Adipocyte (in vitro differentiated cells): Measurements from ENCODE around the gene EGFL7.

Source experiments
- DNase-seq: peaks from one replicate; pipeline ENCODE4 v3.0.0-alpha.2; 2015; ENCODE audit warnings: low read depth
- H3K27me3 ChIP-seq: replicated peaks from 2 replicates; pipeline ENCODE4 v1.7.0; 2013; ENCODE audit warnings: mild to moderate bottlenecking, low read length, moderate library complexity; ENCODE audit not compliant: control insufficient read depth, insufficient read depth
- H3K36me3 ChIP-seq: 2 replicates; pipeline ENCODE4 v1.7.0; 2013; ENCODE audit warnings: low read length, mild to moderate bottlenecking, moderate library complexity; ENCODE audit not compliant: control insufficient read depth, insufficient read depth, severe bottlenecking
- H3K4me1 ChIP-seq: 2 replicates; pipeline ENCODE4 v1.7.0; 2013; ENCODE audit warnings: mild to moderate bottlenecking, low read length, moderate library complexity; ENCODE audit not compliant: control insufficient read depth, insufficient read depth
- H3K4me3 ChIP-seq: 2 replicates; pipeline ENCODE4 v1.7.0; 2013; ENCODE audit warnings: mild to moderate bottlenecking, low read length, moderate library complexity
- H3K9ac ChIP-seq: 2 replicates; pipeline ENCODE4 v1.7.0; 2013; ENCODE audit warnings: mild to moderate bottlenecking, low read length, moderate library complexity
- H3K9me3 ChIP-seq: 2 replicates; pipeline ENCODE4 v1.7.0; 2013; ENCODE audit warnings: mild to moderate bottlenecking, low read length, moderate library complexity; ENCODE audit not compliant: control insufficient read depth

Gene EGFL7

DNA sequence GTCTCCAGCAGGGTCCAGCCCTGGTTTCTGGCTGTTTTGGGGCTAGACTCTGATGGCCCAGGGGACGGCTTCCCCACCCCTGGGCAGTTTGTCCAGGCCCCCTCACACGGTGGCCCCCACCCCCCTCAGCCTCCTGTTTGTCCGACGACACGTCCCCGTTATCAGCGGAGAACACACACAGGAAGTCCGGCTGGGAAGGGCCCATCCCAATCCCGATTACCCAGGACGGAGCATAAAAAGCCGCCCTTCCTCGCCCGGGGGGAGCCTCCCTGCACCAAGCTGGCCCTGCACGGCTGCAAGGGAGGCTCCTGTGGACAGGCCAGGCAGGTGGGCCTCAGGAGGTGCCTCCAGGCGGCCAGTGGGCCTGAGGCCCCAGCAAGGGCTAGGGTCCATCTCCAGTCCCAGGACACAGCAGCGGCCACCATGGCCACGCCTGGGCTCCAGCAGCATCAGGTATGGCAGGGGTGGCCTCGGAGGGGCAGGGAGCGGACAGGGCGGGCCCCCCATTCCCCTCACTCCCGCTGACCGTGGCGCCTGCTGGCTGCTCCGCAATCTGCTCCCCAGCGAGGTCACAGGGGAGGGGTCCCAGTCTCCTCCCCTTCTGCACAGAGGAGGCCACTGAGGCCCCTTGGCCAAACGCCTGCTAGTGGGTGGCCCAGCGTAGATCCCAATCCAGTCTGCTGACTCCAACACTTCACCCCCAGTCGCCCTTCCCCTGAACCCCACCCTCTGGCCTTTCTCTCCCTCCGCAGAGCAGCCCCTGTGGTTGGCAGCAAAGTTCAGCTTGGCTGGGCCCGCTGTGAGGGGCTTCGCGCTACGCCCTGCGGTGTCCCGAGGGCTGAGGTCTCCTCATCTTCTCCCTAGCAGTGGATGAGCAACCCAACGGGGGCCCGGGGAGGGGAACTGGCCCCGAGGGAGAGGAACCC lies at the start of gene EGFL7:
Gene EGFL7 (plus strand): TSS at position 261 of the 926 bp plus-strand sequence. CDS start 5,367 bp downstream, outside the sequence.
- no peaks in the 10 kb centered on the region for H3K36me3 ChIP-seq
- H3K27me3 ChIP-seq: peaks cover 23% of the 10 kb centered on the region
- H3K4me1 ChIP-seq: no peaks in the 10 kb centered on the region
- no peak within 1 kb of the TSS for H3K4me3 ChIP-seq
- no peak within 1 kb of the TSS for H3K9ac ChIP-seq
- peaks cover 2% of the 10 kb centered on the region for H3K9me3 ChIP-seq
- DNase-seq: no peak

- Histone ChIP-seq H3K4me1 (no peaks in the 10 kb centered on the region), H3K36me3 (no peaks in the 10 kb centered on the region), H3K9me3 (no peaks in the 10 kb centered on the region), H3K9ac (no peak overlapping the region), H3K4me3 (no peak overlapping the region), H3K27me3 (peaks cover 9% of the 10 kb centered on the region)
- no peak for DNase-seq
Observed at GRCh38 chr9:136613824-136614371, 48.8 kb upstream of the EGFL7 start.

GRCh38 chr9:136614372-136614922 lies 48.3 kb upstream of the EGFL7 start:
- no peaks in the 10 kb centered on the region for H3K9me3 ChIP-seq
- no peak overlapping the region for H3K4me3 ChIP-seq
- no peaks in the 10 kb centered on the region for H3K36me3 ChIP-seq
- peaks cover 10% of the 10 kb centered on the region for H3K27me3 ChIP-seq
- no peaks in the 10 kb centered on the region for H3K4me1 ChIP-seq
- peak; percentile 40 for DNase-seq
- H3K9ac ChIP-seq: no peak overlapping the region

GRCh38 chr9:136614967-136615623 lies 47.6 kb upstream of the EGFL7 start:
- H3K4me3 ChIP-seq: no peak overlapping the region
- H3K4me1 ChIP-seq: no peaks in the 10 kb centered on the region
- no peaks in the 10 kb centered on the region for H3K9me3 ChIP-seq
- H3K9ac ChIP-seq: no peak overlapping the region
- H3K27me3 ChIP-seq: peaks cover 10% of the 10 kb centered on the region
- no peaks in the 10 kb centered on the region for H3K36me3 ChIP-seq
- DNase-seq: no peak

DNA sequence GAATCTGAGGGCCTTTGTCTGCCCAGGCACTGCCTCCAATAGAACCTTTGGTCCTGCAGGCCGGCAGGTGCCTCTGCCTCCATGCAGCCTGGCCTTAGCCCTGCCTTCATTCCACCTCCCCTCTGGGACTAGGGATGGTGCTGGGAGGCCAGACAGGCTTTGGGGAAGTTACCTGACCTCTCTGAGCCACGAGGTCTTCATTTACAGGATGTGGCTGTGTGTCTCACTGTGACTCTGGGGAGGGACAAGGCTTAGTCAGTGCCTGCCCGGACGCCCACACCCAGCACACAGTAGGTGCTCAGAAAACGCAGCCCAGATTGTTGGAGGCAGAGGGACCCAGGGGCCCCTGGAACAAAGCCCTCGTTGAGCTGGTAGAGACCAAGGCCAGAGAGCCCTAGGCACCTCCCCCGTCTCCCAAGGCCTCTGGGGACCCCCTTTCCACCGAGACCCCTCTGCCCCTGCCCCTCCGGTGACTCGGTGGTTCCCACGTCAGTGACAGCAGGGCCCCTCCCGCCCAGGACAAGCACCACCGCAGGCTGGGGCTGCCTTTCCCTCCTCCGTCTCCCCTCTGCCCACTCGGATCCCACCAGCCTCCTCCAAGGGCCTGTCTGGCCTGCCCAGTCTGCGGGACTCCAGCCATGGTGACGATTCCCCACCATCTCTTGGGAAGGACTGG lies 46.9 kb upstream of the EGFL7 start:
- Histone ChIP-seq H3K27me3 (peaks cover 10% of the 10 kb centered on the region), H3K9ac (no peak overlapping the region), H3K4me1 (no peaks in the 10 kb centered on the region), H3K4me3 (no peak overlapping the region), H3K36me3 (no peaks in the 10 kb centered on the region), H3K9me3 (no peaks in the 10 kb centered on the region)
- DNase-seq: no peak

DNA sequence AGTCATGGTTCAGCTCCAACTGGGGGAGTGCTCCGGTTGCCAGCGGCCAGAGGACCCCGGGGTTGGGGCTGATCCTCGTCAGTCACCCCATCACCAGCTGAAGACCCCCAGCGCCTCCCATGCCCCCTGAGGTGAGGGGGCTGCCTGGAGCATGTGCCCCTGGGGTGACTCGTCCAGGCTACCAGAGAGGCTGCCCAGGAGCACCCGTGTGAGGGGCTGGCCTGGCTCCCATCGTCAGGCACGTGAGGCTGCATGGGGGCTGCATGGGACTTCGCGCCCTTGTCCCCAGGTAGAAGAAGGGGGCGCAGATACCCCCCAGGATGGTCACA lies 46.4 kb upstream of the EGFL7 start:
- H3K4me3 ChIP-seq: no peak overlapping the region
- H3K27me3 ChIP-seq: peaks cover 12% of the 10 kb centered on the region
- no peak overlapping the region for H3K9ac ChIP-seq
- DNase-seq: no peak
- no peaks in the 10 kb centered on the region for H3K9me3 ChIP-seq
- no peaks in the 10 kb centered on the region for H3K36me3 ChIP-seq
- H3K4me1 ChIP-seq: no peaks in the 10 kb centered on the region

GRCh38 chr9:136616948-136617695 lies 45.6 kb upstream of the EGFL7 start:
- no peak for DNase-seq
- H3K36me3 ChIP-seq: no peaks in the 10 kb centered on the region
- no peak overlapping the region for H3K4me3 ChIP-seq
- H3K9me3 ChIP-seq: no peaks in the 10 kb centered on the region
- H3K27me3 ChIP-seq: peaks cover 18% of the 10 kb centered on the region
- no peaks in the 10 kb centered on the region for H3K4me1 ChIP-seq
- H3K9ac ChIP-seq: no peak overlapping the region

- no peak overlapping the region for H3K4me3 ChIP-seq
- no peak for DNase-seq
- H3K4me1 ChIP-seq: no peaks in the 10 kb centered on the region
- no peaks in the 10 kb centered on the region for H3K36me3 ChIP-seq
- H3K27me3 ChIP-seq: peaks cover 26% of the 10 kb centered on the region
- H3K9me3 ChIP-seq: no peaks in the 10 kb centered on the region
- H3K9ac ChIP-seq: no peak overlapping the region
Observed at GRCh38 chr9:136617746-136618579, 44.8 kb upstream of the EGFL7 start.

GRCh38 chr9:136618580-136619547 lies 43.9 kb upstream of the EGFL7 start:
- H3K4me3 ChIP-seq: no peak overlapping the region
- H3K27me3 ChIP-seq: peaks cover 27% of the 10 kb centered on the region
- H3K9me3 ChIP-seq: no peaks in the 10 kb centered on the region
- no peaks in the 10 kb centered on the region for H3K36me3 ChIP-seq
- no peak for DNase-seq
- no peak overlapping the region for H3K9ac ChIP-seq
- H3K4me1 ChIP-seq: no peaks in the 10 kb centered on the region
